Neuron (in vitro differentiated cells): ENCODE results near the gene YIPF1.

Experiments used
- H2AFZ ChIP-seq: one replicate; pipeline ENCODE4 v1.6.1; 2013; ENCODE audit warnings: low read depth, mild to moderate bottlenecking, inconsistent platforms, low read length, moderate library complexity
- H3K27me3 ChIP-seq: one replicate; pipeline ENCODE4 v1.6.1; 2013; ENCODE audit warnings: low read length; ENCODE audit not compliant: insufficient read depth
- H3K36me3 ChIP-seq: one replicate; pipeline ENCODE4 v1.6.1; 2013; ENCODE audit warnings: low read length; ENCODE audit not compliant: insufficient read depth
- H3K4me1 ChIP-seq: one replicate; pipeline ENCODE4 v1.6.1; 2013; ENCODE audit warnings: low read length; ENCODE audit not compliant: insufficient read depth
- H3K4me3 ChIP-seq: 2 replicates; pipeline ENCODE4 v1.5.1; 2013; ENCODE audit warnings: mild to moderate bottlenecking, low read length, moderate library complexity
- H3K9me3 ChIP-seq: one replicate; pipeline ENCODE4 v1.6.1; 2013; ENCODE audit warnings: low read length

Gene YIPF1

GRCh38 chr1:53850082-53850673 is 39.4 kb downstream of the YIPF1 start:
- H2AFZ ChIP-seq: no peak overlapping the region
- H3K4me1 ChIP-seq: no peaks in the 10 kb centered on the region
- peaks cover 25% of the 10 kb centered on the region for H3K36me3 ChIP-seq
- no peaks in the 10 kb centered on the region for H3K27me3 ChIP-seq
- H3K9me3 ChIP-seq: no peaks in the 10 kb centered on the region
- H3K4me3 ChIP-seq: no peak overlapping the region

DNA sequence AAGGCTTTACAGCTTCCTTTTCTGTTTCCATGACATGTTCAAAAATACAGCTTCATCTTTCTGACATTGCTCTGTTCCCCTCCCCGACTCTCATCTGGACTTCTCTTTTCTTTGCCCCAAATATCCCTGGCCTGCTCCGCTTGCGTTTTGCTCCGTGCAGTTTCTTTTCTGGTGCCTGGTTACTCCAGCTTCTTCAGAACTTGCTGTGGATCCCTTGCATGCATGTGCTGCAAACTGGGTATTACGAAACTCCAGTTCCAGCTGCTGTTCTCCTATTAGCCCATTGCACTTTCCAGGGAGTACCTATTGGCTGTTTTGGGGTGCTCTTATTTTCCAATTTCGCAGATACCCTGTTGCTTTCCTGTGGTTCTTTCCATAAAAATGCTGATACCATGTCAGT is 41.6 kb downstream of the YIPF1 start:
- no peaks in the 10 kb centered on the region for H3K27me3 ChIP-seq
- peaks cover 9% of the 10 kb centered on the region for H3K36me3 ChIP-seq
- H3K9me3 ChIP-seq: no peaks in the 10 kb centered on the region
- no peak overlapping the region for H2AFZ ChIP-seq
- no peak overlapping the region for H3K4me3 ChIP-seq
- H3K4me1 ChIP-seq: no peaks in the 10 kb centered on the region

GRCh38 chr1:53842347-53842746 is 47.2 kb downstream of the YIPF1 start:
- peaks cover 2% of the 10 kb centered on the region for H3K9me3 ChIP-seq
- H2AFZ ChIP-seq: no peak overlapping the region
- H3K4me1 ChIP-seq: no peaks in the 10 kb centered on the region
- no peaks in the 10 kb centered on the region for H3K27me3 ChIP-seq
- no peak overlapping the region for H3K4me3 ChIP-seq
- H3K36me3 ChIP-seq: no peaks in the 10 kb centered on the region

- Histone ChIP-seq H3K27me3 (no peaks in the 10 kb centered on the region), H2AFZ (peak overlapping the region; percentile 91), H3K4me1 (no peaks in the 10 kb centered on the region), H3K36me3 (peaks cover 6% of the 10 kb centered on the region), H3K9me3 (peaks cover 2% of the 10 kb centered on the region), H3K4me3 (peak overlapping the region; percentile 97)
Measured at GRCh38 chr1:53838654-53838974, 51.0 kb downstream of the YIPF1 start.

- peak within 1 kb of the TSS; percentile 97 for H3K4me3 ChIP-seq
- H3K27me3 ChIP-seq: no peaks in the 10 kb centered on the region
- H3K36me3 ChIP-seq: peaks cover 6% of the 10 kb centered on the region
- peaks cover 2% of the 10 kb centered on the region for H3K9me3 ChIP-seq
- H3K4me1 ChIP-seq: no peaks in the 10 kb centered on the region
- peak within 1 kb of the TSS; percentile 91 for H2AFZ ChIP-seq
Measured at GRCh38 chr1:53837924-53838653, 51.5 kb downstream of the YIPF1 start, which contains the start of gene NDC1. TSS of gene NDC1 (minus strand) at chr1:53838296. CDS start at chr1:53838261, 35 bp downstream.

DNA sequence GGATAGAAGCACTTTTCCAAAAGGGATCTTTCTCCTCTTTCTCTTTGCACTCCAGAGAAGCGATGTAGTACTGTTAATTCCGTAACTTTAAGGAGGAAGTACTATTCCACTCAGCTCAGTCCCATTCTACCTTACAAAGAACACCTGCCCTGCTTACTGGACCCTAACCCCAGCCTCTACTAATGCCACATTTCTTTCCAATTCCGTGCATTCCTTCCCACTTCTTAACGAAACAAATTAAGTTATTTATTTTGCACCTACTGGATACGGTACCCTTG is 52.0 kb downstream of the YIPF1 start:
- H3K9me3 ChIP-seq: peaks cover 2% of the 10 kb centered on the region
- no peaks in the 10 kb centered on the region for H3K4me1 ChIP-seq
- peak overlapping the region; percentile 97 for H3K4me3 ChIP-seq
- no peaks in the 10 kb centered on the region for H3K27me3 ChIP-seq
- H2AFZ ChIP-seq: peak overlapping the region; percentile 91
- peaks cover 6% of the 10 kb centered on the region for H3K36me3 ChIP-seq

DNA sequence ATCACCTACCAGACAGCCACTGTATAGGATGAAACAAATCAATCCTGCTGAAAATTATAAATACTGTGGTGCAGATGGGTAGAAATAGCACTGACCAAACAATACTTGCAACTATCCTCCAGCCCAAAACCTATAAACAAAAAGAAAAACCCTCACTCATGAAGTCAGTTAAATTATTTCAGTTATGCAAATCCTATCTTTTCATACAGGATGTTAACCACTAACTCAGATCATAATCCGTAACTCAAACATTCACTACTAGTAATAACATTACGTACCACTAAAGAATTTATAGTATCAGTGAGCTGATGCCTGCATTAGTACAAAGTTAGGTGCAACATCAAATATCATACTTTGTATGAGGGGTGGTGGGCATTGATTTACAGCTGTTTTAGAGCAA is 54.1 kb downstream of the YIPF1 start:
- H2AFZ ChIP-seq: no peak overlapping the region
- H3K36me3 ChIP-seq: peaks cover 6% of the 10 kb centered on the region
- no peaks in the 10 kb centered on the region for H3K4me1 ChIP-seq
- H3K27me3 ChIP-seq: no peaks in the 10 kb centered on the region
- no peak overlapping the region for H3K4me3 ChIP-seq
- H3K9me3 ChIP-seq: no peaks in the 10 kb centered on the region

DNA sequence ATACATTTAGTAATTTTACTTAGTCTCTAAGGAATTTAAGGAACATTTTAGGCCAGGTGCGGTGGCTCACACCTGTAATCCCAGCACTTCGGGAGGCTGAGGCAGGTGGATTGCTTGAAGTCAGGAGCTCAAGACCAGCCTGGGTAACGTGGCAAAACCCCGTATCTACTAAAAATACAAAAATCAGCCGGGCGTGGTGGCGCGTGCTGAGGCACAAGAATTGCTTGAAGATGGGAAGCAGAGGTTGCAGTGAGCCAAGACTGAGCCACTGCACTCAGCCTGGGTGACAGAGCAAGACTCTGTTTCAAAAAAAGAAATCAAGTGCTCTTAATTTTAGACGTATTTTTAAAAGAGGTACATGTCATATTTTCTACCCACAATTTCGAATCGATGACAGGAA is 54.8 kb downstream of the YIPF1 start:
- no peaks in the 10 kb centered on the region for H3K4me1 ChIP-seq
- H3K27me3 ChIP-seq: no peaks in the 10 kb centered on the region
- no peak overlapping the region for H2AFZ ChIP-seq
- H3K36me3 ChIP-seq: peaks cover 6% of the 10 kb centered on the region
- no peak overlapping the region for H3K4me3 ChIP-seq
- H3K9me3 ChIP-seq: no peaks in the 10 kb centered on the region

DNA sequence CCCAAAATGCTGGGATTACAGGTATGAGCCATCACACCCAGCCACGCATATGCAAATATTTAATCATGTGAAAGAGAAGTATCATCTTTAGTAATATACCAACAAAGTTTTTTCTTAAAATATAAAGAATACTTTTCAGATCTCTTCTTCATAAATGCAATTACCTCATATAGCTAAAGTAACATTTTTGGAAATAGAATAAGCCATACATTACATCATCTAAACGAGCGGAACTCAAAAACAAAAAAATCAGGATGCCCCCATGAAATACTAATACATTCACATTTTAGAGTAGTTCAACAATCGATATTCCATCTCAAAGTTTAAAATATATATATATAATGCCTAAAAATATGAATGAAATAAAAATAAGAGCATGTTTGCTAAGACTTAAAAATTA is 56.2 kb downstream of the YIPF1 start:
- no peak overlapping the region for H3K4me3 ChIP-seq
- no peaks in the 10 kb centered on the region for H3K4me1 ChIP-seq
- H3K27me3 ChIP-seq: no peaks in the 10 kb centered on the region
- no peak overlapping the region for H2AFZ ChIP-seq
- H3K36me3 ChIP-seq: peaks cover 12% of the 10 kb centered on the region
- H3K9me3 ChIP-seq: no peaks in the 10 kb centered on the region

DNA sequence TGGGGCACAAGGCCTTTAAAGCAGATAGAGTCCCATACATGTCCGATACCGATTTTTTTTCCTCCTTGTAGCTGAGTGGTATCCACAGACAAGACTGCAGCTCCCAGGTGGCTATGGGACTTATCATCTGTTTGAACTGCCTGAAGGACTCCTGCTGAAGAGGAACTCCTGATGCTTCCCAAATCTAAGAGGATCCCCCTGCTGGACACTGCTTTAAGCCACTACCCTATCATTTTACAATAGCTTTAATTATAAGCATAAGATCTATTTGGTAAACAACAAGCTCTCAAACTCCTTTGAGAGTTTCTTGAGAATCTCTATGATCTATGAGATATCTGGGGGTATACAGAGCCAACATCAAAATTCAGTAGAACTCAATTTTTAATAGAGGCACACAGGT is 63.2 kb downstream of the YIPF1 start:
- Histone ChIP-seq H3K27me3 (no peaks in the 10 kb centered on the region), H3K4me3 (no peak overlapping the region), H3K36me3 (peaks cover 49% of the 10 kb centered on the region), H2AFZ (no peak overlapping the region), H3K9me3 (no peaks in the 10 kb centered on the region), H3K4me1 (no peaks in the 10 kb centered on the region)

DNA sequence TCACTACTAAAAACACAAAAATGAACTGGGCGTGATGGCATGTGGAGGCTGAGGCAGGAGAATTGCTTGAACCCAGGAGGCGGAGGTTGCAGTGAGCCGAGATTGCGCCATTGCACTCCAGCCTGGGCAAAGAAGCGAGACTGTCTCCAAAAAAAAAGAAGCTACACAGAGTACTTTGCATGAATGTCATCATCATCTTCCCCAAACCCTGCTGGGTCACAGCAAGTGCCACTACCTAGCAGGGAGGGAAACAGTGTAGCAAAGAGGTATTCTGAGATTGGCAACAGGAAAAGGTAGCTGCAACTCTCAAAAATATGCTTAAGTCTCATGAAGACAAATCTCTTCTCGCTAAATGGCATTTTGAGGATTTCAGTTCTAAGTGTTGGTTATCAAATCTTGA is 64.3 kb downstream of the YIPF1 start:
- peaks cover 49% of the 10 kb centered on the region for H3K36me3 ChIP-seq
- no peak overlapping the region for H2AFZ ChIP-seq
- no peaks in the 10 kb centered on the region for H3K27me3 ChIP-seq
- H3K4me3 ChIP-seq: no peak overlapping the region
- no peaks in the 10 kb centered on the region for H3K4me1 ChIP-seq
- H3K9me3 ChIP-seq: no peaks in the 10 kb centered on the region

- Histone ChIP-seq H2AFZ (no peak overlapping the region), H3K36me3 (peaks cover 41% of the 10 kb centered on the region), H3K4me1 (no peaks in the 10 kb centered on the region), H3K9me3 (no peaks in the 10 kb centered on the region), H3K4me3 (no peak overlapping the region), H3K27me3 (no peaks in the 10 kb centered on the region)
Measured at GRCh38 chr1:53822931-53823330, 66.7 kb downstream of the YIPF1 start.

- Histone ChIP-seq H3K4me1 (no peaks in the 10 kb centered on the region), H3K27me3 (no peaks in the 10 kb centered on the region), H3K4me3 (no peak overlapping the region), H3K9me3 (peaks cover 2% of the 10 kb centered on the region), H3K36me3 (peaks cover 36% of the 10 kb centered on the region), H2AFZ (no peak overlapping the region)
Measured at GRCh38 chr1:53821380-53821779, 68.2 kb downstream of the YIPF1 start.

- Histone ChIP-seq H3K36me3 (peaks cover 20% of the 10 kb centered on the region), H3K27me3 (no peaks in the 10 kb centered on the region), H3K9me3 (peaks cover 2% of the 10 kb centered on the region), H3K4me1 (no peaks in the 10 kb centered on the region), H2AFZ (no peak overlapping the region), H3K4me3 (no peak overlapping the region)
Measured at GRCh38 chr1:53819387-53819786, 70.2 kb downstream of the YIPF1 start.
